OCI-LY7 (cell line): Measurements from ENCODE around the gene ARRB2.

Experiments used
- CTCF ChIP-seq: fragments of 200-600 bp; sonication (generic); conservative IDR thresholded peaks from 2 replicates; pipeline ENCODE4 v1.5.1; 2014; ENCODE audit warnings: mild to moderate bottlenecking, antibody characterized with exemption, low read length, moderate library complexity, mixed read lengths
- EZH2phosphoT487 ChIP-seq: fragments of 200-600 bp; sonication (generic); IDR thresholded peaks from 2 replicates; pipeline ENCODE4 v1.6.1; 2018; ENCODE audit warnings: low read depth, borderline replicate concordance, mild to moderate bottlenecking, mixed run types, antibody characterized with exemption, low read length, moderate library complexity, mixed read lengths

DNA sequence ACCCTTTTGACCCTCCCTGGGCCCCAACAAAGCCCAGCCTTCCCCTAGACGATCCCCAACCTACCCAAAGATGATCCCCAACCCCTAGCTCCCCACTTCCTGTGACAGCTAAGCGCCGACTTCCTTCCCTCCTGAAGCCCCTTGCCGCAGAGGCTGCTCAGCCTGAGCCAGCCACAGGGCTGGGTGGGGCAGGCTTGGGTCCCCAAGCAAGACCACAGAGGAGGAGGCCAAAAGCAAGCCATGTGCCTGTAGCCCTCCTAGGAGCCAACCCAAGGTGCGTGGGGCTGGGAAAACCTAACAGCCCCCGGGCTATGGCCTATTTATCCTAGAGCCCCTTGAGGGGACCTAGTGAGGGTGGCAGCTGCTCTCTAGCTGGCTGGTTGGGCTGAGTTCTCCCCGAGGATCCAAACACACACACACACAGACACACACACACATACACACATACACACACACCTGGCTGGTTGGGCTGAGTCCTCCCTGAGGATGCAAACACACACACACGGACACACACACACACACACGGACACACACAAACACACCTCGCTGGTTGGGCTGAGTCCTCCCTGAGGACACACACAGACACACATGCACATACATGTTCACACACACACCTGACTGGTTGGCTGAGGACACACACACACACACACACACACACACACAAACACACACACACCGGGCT lies 4.8 kb downstream of the ARRB2 start:
- TF ChIP-seq CTCF = no peak
- no peak for TF ChIP-seq EZH2phosphoT487
